Gastrocnemius medialis (tissue), 4 donors: Measurements from ENCODE around the gene SNF8.

Source experiments
- POLR2A ChIP-seq, 2 donors: fragments of 450-650 bp; IDR thresholded peaks; one replicate each; pipeline ENCODE4 v1.6.1; 2017; ENCODE audit warnings: antibody characterized with exemption in 2 of 2, mild to moderate bottlenecking in 2 of 2, moderate library complexity in 2 of 2
- TF ChIP-seq, protein P1 (sequence below), 5 experiments: fragments of 450-650 bp in 3 of 5; fragments of 200-600 bp in 2 of 5; sonication (generic) in 2 of 5; IDR thresholded peaks in 4 of 5; conservative IDR thresholded peaks in 1 of 5; 1 replicate in 4 of 5; 2 replicates in 1 of 5; pipeline ENCODE4 v1.5.1; 2016 to 2019; ENCODE audit warnings: antibody characterized with exemption in 5 of 5, mild to moderate bottlenecking in 3 of 5, moderate library complexity in 3 of 5

- no peak for TF ChIP-seq POLR2A (IDR thresholded peaks at IDR 0.05)
- TF ChIP-seq, protein P1, sequence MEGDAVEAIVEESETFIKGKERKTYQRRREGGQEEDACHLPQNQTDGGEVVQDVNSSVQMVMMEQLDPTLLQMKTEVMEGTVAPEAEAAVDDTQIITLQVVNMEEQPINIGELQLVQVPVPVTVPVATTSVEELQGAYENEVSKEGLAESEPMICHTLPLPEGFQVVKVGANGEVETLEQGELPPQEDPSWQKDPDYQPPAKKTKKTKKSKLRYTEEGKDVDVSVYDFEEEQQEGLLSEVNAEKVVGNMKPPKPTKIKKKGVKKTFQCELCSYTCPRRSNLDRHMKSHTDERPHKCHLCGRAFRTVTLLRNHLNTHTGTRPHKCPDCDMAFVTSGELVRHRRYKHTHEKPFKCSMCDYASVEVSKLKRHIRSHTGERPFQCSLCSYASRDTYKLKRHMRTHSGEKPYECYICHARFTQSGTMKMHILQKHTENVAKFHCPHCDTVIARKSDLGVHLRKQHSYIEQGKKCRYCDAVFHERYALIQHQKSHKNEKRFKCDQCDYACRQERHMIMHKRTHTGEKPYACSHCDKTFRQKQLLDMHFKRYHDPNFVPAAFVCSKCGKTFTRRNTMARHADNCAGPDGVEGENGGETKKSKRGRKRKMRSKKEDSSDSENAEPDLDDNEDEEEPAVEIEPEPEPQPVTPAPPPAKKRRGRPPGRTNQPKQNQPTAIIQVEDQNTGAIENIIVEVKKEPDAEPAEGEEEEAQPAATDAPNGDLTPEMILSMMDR (IDR thresholded peaks at IDR 0.05 in 4 of 5, conservative IDR thresholded peaks at IDR 0.05 in 1 of 5), result no peak
Observed at GRCh38 chr17:48901241-48901640, 43.4 kb downstream of the SNF8 start.
